SK-N-SH (cell line): ENCODE measurements around the gene DFFB. TPM values are rescaled to one million over a fixed set of nuclear protein-coding genes. Genes with fewer than 3 reads are reported as not detected.

Experiments
- CTCF ChIA-PET: fragments of 300-600, 350-600 bp; formaldehyde crosslinking; extraction: SDS; loops from one replicate; lab custom pipeline; 2021; lab: Yijun Ruan, JAX
- POLR2A ChIA-PET: fragments of 350-600 bp; sonication (Branson Sonifier 250); formaldehyde crosslinking; extraction: SDS; loops from one replicate; lab custom pipeline; 2020; ENCODE audit warnings: antibody characterized with exemption, inconsistent platforms; lab: Yijun Ruan, JAX
- DNase-seq: peaks from one replicate; pipeline ENCODE4 v3.0.0; 2012
- H2AFZ ChIP-seq: fragments of 200-600 bp; sonication (generic); 2 replicates; pipeline ENCODE4 v1.8.1; 2016; ENCODE audit warnings: antibody characterized with exemption, mild to moderate bottlenecking, low read depth
- H3F3A ChIP-seq: fragments of 200-600 bp; sonication (generic); replicated peaks from 2 replicates; pipeline ENCODE3; 2016; ENCODE audit warnings: antibody characterized with exemption, mild to moderate bottlenecking; ENCODE audit not compliant: insufficient read depth
- H3K27ac ChIP-seq, 2 experiments: fragments of 200-500 bp in 1 of 2; fragments of 200-600 bp in 1 of 2; sonication (Bioruptor generic) in 1 of 2; sonication (generic), shearing (Covaris generic) in 1 of 2; 2 replicates each; pipeline versions ENCODE4 v1.5.1 to v1.6.1; 2014 to 2016; ENCODE audit warnings: low read depth in 2 of 2, inconsistent platforms in 1 of 2, low read length in 1 of 2, mild to moderate bottlenecking in 1 of 2, mixed read lengths in 1 of 2
- H3K27me3 ChIP-seq: fragments of 200-600 bp; sonication (generic), shearing (Covaris generic); 2 replicates; pipeline ENCODE4 v1.6.1; 2016; ENCODE audit warnings: mixed run types; ENCODE audit not compliant: insufficient read depth
- H3K36me3 ChIP-seq, 2 experiments: fragments of 200-500 bp in 1 of 2; fragments of 200-600 bp in 1 of 2; sonication (Bioruptor generic) in 1 of 2; sonication (generic) in 1 of 2; replicated peaks in 1 of 2; 2 replicates each; pipeline versions ENCODE3 to v1.5.1; 2014 to 2016; ENCODE audit warnings: low read length in 1 of 2, mild to moderate bottlenecking in 1 of 2; ENCODE audit not compliant: insufficient read depth in 2 of 2, control insufficient read depth in 1 of 2
- H3K4me1 ChIP-seq, 2 experiments: fragments of 200-500 bp in 1 of 2; fragments of 200-600 bp in 1 of 2; sonication (Bioruptor generic) in 1 of 2; sonication (generic), shearing (Covaris generic) in 1 of 2; 2 replicates each; pipeline versions ENCODE4 v1.5.1 to v1.6.1; 2014 to 2016; ENCODE audit warnings: low read depth in 1 of 2, low read length in 1 of 2, mixed run types in 1 of 2; ENCODE audit not compliant: insufficient read depth in 2 of 2, control insufficient read depth in 1 of 2
- H3K4me2 ChIP-seq: fragments of 200-600 bp; sonication (generic), shearing (Covaris generic); 2 replicates; pipeline ENCODE4 v1.6.1; 2017; ENCODE audit warnings: mixed run types
- H3K4me3 ChIP-seq, 2 experiments: fragments of 200-500 bp in 1 of 2; fragments of 200-600 bp in 1 of 2; sonication (Bioruptor generic) in 1 of 2; sonication (generic), shearing (Covaris generic) in 1 of 2; 2 replicates each; pipeline versions ENCODE4 v1.5.1 to v1.8.1; 2014 to 2016; ENCODE audit warnings: low read depth in 2 of 2, inconsistent platforms in 1 of 2, low read length in 1 of 2, mild to moderate bottlenecking in 1 of 2, mixed read lengths in 1 of 2, moderate library complexity in 1 of 2
- H3K79me2 ChIP-seq: fragments of 200-600 bp; sonication (generic); 2 replicates; pipeline ENCODE4 v1.8.1; 2017; ENCODE audit warnings: mild to moderate bottlenecking; ENCODE audit not compliant: insufficient read depth
- H3K9ac ChIP-seq: fragments of 200-600 bp; sonication (generic); 2 replicates; pipeline ENCODE4 v1.6.1; 2017; ENCODE audit warnings: mixed run types
- H3K9me2 ChIP-seq: fragments of 200-600 bp; sonication (generic); 2 replicates; pipeline ENCODE4 v1.6.1; 2017; ENCODE audit warnings: mixed run types
- H3K9me3 ChIP-seq: fragments of 200-600 bp; sonication (generic); 2 replicates; pipeline ENCODE4 v1.6.1; 2017; ENCODE audit warnings: mixed run types, mild to moderate bottlenecking, moderate library complexity
- H4K20me1 ChIP-seq: fragments of 200-600 bp; sonication (generic); 2 replicates; pipeline ENCODE4 v1.6.1; 2017; ENCODE audit warnings: mild to moderate bottlenecking, mixed run types; ENCODE audit not compliant: insufficient read depth
- CHD2 ChIP-seq: fragments of 150-350 bp; IDR thresholded peaks from 2 replicates; pipeline ENCODE4 v1.6.1; 2018; ENCODE audit warnings: low read length; ENCODE audit not compliant: partially characterized antibody
- EP300 ChIP-seq, 2 experiments: IDR thresholded peaks; 2 replicates each; pipeline versions ENCODE4 v1.4.0 to v1.6.1; 2012; ENCODE audit warnings: borderline replicate concordance in 1 of 2, low read depth in 1 of 2, low read length in 1 of 2
- EZH2phosphoT487 ChIP-seq: fragments of 200-600 bp; sonication (generic); IDR thresholded peaks from 2 replicates; pipeline ENCODE4 v1.6.1; 2017; ENCODE audit warnings: low read depth, mixed run types, mild to moderate bottlenecking, antibody characterized with exemption, moderate library complexity, borderline replicate concordance
- FOSL2 ChIP-seq: IDR thresholded peaks from 2 replicates; pipeline ENCODE4 v1.4.0; 2012; ENCODE audit warnings: low read depth, mild to moderate bottlenecking, moderate library complexity, borderline replicate concordance
- FOXJ3 ChIP-seq: sonication (generic); formaldehyde crosslinking; IDR thresholded peaks from 2 replicates; pipeline ENCODE4 v1.5.1; 2020; ENCODE audit warnings: mild to moderate bottlenecking, missing genetic modification reagents
- FOXM1 ChIP-seq: IDR thresholded peaks from 2 replicates; pipeline ENCODE4 v1.4.0; 2012; ENCODE audit warnings: low read depth, mild to moderate bottlenecking
- GATA2 ChIP-seq: sonication (generic); formaldehyde crosslinking; IDR thresholded peaks from 2 replicates; pipeline ENCODE4 v1.5.0; 2020; ENCODE audit warnings: mild to moderate bottlenecking, missing genetic modification reagents
- IRF3 ChIP-seq: fragments of 150-350 bp; IDR thresholded peaks from 2 replicates; pipeline ENCODE4 v1.6.1; 2016; ENCODE audit warnings: mild to moderate bottlenecking, low read depth, low read length
- JUND ChIP-seq: IDR thresholded peaks from 2 replicates; pipeline ENCODE4 v1.4.0; 2012
- MAX ChIP-seq: IDR thresholded peaks from 2 replicates; pipeline ENCODE4 v1.4.0; 2012; ENCODE audit warnings: low read depth
- MEF2A ChIP-seq: IDR thresholded peaks from 2 replicates; pipeline ENCODE4 v1.4.0; 2012; ENCODE audit warnings: low read depth, borderline replicate concordance
- MXI1 ChIP-seq: IDR thresholded peaks from 2 replicates; pipeline ENCODE4 v1.6.1; 2012; ENCODE audit warnings: mild to moderate bottlenecking, low read depth, low read length, improper control_type of control experiment
- NFIC ChIP-seq: IDR thresholded peaks from 2 replicates; pipeline ENCODE4 v1.4.0; 2012; ENCODE audit warnings: borderline replicate concordance
- POLR2AphosphoS5 ChIP-seq: IDR thresholded peaks from 2 replicates; pipeline ENCODE4 v1.6.1; 2012; ENCODE audit warnings: low read depth, low read length
- RCOR1 ChIP-seq: fragments of 150-350 bp; IDR thresholded peaks from 2 replicates; pipeline ENCODE4 v1.6.1; 2017; ENCODE audit warnings: antibody characterized with exemption, low read length
- REST ChIP-seq: IDR thresholded peaks from 2 replicates; pipeline ENCODE4 v1.6.1; 2012; ENCODE audit warnings: mild to moderate bottlenecking, low read depth, low read length, moderate library complexity
- RXRA ChIP-seq: IDR thresholded peaks from 2 replicates; pipeline ENCODE4 v1.4.0; 2012; ENCODE audit warnings: low read depth, mild to moderate bottlenecking, borderline replicate concordance
- TAF1 ChIP-seq: IDR thresholded peaks from 2 replicates; pipeline ENCODE4 v1.6.1; 2012; ENCODE audit warnings: low read depth, mild to moderate bottlenecking, low read length, moderate library complexity, borderline replicate concordance
- ZBTB33 ChIP-seq: IDR thresholded peaks from 2 replicates; pipeline ENCODE4 v1.4.0; 2012; ENCODE audit warnings: low read depth, borderline replicate concordance
- WGBS: methylation state at CpG from one replicate; pipeline ENCODE4 v1.1.6; 2017; ENCODE audit warnings: low lambda C conversion rate; 5-methylcytosine and 5-hydroxymethylcytosine counted together
- polyA plus RNA-seq, 3 experiments: library from polyadenylated mRNA; depleted of rRNA; stranded (reverse); fragments of >200 nt; gene quantifications; 2 replicates each; pipeline ENCODE4 v1.2.3, GENCODE V29; 2012

DFFB gene
- polyA plus RNA-seq, 1 of the 3 experiments (the other 2 are of a cell fraction) = 8.2 TPM

- POLR2A ChIA-PET = no interaction called here
Observed at GRCh38 chr1:3865606-3866160, 8.4 kb downstream of the DFFB start.

More at GRCh38 chr1:3865606-3866160, 8.4 kb downstream of the DFFB start:
- H2AFZ ChIP-seq = no peak overlapping the region
- no peak overlapping the region for H3K9ac ChIP-seq
- H3K27ac ChIP-seq = no peak overlapping the region
- H3K4me3 ChIP-seq = no peak overlapping the region
- no peaks in the 10 kb centered on the region for H3K79me2 ChIP-seq
- H3K4me1 ChIP-seq = no peaks in the 10 kb centered on the region
- H3F3A ChIP-seq = no peaks in the 10 kb centered on the region
- 84% methylated on average over 11 of the region's 18 CpGs for WGBS
- CTCF ChIA-PET = no interaction called here
- H3K36me3 ChIP-seq = peaks cover 0 to 2% of the 10 kb centered on the region in 2 experiments
- TF ChIP-seq MAX = no peak
- no peak for TF ChIP-seq RCOR1
- TF ChIP-seq FOXM1 = no peak
- no peak for TF ChIP-seq GATA2 (CRISPR knock-in tag)
- no peak for TF ChIP-seq TAF1
- TF ChIP-seq NFIC = no peak
- TF ChIP-seq MXI1 = no peak
- TF ChIP-seq EP300 (IDR thresholded peaks at IDR 0.05; ENCODE audit: borderline replicate concordance in 1 of 2, low read depth in 1 of 2, low read length in 1 of 2) = no peak
- no peak for TF ChIP-seq CHD2
- TF ChIP-seq FOSL2 = no peak
- no peak for TF ChIP-seq ZBTB33
- no peak for TF ChIP-seq EZH2phosphoT487
- TF ChIP-seq FOXJ3 (CRISPR knock-in tag) = no peak
- no peak for TF ChIP-seq MEF2A
- TF ChIP-seq IRF3 = no peak
- no peak for TF ChIP-seq REST
- TF ChIP-seq POLR2AphosphoS5 = no peak
- TF ChIP-seq JUND = no peak
- TF ChIP-seq RXRA = no peak
- H3K9me2 ChIP-seq = no peaks in the 10 kb centered on the region
- no peaks in the 10 kb centered on the region for H3K27me3 ChIP-seq
- no peaks in the 10 kb centered on the region for H3K9me3 ChIP-seq
- H4K20me1 ChIP-seq = no peaks in the 10 kb centered on the region
- H3K4me2 ChIP-seq = no peak overlapping the region
- DNase-seq = no peak
